Mammary epithelial cell (primary cell): ENCODE data around the gene TUBGCP2.

Experiments
- EZH2 ChIP-seq: IDR thresholded peaks from 2 replicates; pipeline ENCODE4 v1.6.1; 2012; ENCODE audit warnings: low read length, inconsistent platforms, borderline replicate concordance
- TF ChIP-seq, protein P1 (sequence below), 2 donors: IDR thresholded peaks in 1 of 2; conservative IDR thresholded peaks in 1 of 2; 2 replicates each; pipeline ENCODE4 v1.5.1; 2011 to 2012; ENCODE audit warnings: inconsistent platforms in 2 of 2, low read length in 2 of 2, mild to moderate bottlenecking in 2 of 2, control low read depth in 1 of 2, low read depth in 1 of 2; ENCODE audit not compliant: insufficient read depth in 1 of 2; ENCODE audit errors: extremely low read depth in 1 of 2

DNA sequence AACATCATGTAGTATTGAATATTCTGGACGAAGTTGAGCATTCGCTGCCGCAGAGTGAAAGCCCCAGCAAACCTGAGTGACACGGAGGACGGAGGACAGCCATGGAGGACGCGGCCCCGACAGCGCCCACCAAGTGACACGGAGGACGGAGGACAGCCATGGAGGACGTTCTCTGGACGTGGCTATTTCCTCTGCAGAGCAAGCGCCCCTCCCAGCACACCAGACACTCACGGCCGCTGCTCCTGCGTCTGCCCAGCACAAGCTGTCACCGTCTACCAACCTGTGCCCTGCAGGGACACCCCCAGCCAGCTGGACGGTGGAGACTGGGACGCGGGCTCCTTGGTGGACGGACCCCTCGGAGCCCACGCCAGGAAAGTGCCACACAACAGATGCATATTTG, 24.7 kb downstream of the TUBGCP2 start:
- TF ChIP-seq, protein P1, sequence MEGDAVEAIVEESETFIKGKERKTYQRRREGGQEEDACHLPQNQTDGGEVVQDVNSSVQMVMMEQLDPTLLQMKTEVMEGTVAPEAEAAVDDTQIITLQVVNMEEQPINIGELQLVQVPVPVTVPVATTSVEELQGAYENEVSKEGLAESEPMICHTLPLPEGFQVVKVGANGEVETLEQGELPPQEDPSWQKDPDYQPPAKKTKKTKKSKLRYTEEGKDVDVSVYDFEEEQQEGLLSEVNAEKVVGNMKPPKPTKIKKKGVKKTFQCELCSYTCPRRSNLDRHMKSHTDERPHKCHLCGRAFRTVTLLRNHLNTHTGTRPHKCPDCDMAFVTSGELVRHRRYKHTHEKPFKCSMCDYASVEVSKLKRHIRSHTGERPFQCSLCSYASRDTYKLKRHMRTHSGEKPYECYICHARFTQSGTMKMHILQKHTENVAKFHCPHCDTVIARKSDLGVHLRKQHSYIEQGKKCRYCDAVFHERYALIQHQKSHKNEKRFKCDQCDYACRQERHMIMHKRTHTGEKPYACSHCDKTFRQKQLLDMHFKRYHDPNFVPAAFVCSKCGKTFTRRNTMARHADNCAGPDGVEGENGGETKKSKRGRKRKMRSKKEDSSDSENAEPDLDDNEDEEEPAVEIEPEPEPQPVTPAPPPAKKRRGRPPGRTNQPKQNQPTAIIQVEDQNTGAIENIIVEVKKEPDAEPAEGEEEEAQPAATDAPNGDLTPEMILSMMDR (conservative IDR thresholded peaks at IDR 0.05 in 1 of 2, IDR thresholded peaks at IDR 0.05 in 1 of 2; ENCODE audit: extremely low read depth in 1 of 2, insufficient read depth in 1 of 2, low read depth in 1 of 2, low read length in 2 of 2): no peak
- TF ChIP-seq EZH2: no peak
